Putamen (tissue), 1 donor: ENCODE data around the gene DNAH17.

Experiments
- DNase-seq: peaks from one replicate; pipeline ENCODE4 v3.0.0-alpha.2; 2016; ENCODE audit warnings: low spot score

Gene DNAH17

DNA sequence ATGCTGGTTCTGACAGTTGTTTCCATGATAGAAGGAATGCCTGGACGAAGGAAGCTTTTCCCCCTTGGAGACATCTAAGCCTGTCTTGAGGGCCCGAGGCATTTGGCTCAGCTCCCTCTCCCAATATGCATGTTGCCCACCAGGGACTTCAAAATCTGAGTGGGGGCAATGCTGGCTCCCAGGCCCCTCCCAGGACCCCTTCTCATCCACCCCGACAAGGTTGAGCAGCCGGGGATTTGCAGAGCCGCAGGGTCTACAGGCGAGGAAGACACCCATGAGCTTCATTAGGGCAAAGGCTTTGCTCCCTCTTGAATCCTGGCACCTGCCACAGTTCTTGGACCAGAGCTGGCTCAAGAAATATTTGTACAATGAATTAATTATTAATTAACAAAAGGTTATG lies 25.1 kb upstream of the DNAH17 start:
- no peak for DNase-seq

DNA sequence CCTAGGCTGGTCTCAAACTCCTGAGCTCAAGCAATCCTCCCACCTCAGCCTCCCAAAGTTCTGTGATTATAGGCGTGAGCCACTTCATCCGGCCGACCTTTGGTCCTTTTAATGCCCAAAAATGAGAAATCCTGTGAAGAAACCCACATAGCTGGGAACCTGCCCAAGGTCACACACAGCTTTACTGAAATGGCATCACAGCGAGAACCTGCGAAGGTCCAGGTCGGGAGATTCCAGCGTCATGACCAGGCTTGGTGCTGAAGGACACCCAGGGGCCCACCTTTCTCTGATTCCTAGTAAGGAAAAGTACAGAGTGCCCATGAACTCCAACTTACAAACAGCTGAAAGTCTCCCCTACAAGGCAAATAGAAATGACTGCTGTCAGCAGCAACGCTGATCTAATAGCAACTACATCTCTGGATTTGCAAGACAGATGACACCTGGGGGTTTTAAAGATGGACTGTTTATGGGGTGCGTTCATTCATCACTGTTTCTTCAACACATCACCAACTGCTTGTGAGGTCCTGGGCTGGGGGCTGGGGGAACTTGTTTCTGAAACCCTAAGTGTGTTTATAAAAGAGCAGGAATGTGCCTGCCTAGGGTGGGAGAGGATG lies 24.5 kb upstream of the DNAH17 start:
- no peak for DNase-seq

GRCh38 chr17:78600181-78600721 lies 23.1 kb upstream of the DNAH17 start:
- no peak for DNase-seq

GRCh38 chr17:78599419-78599818 lies 22.2 kb upstream of the DNAH17 start:
- DNase-seq, result no peak

- DNase-seq, result no peak
Measured at GRCh38 chr17:78598013-78598471, 20.8 kb upstream of the DNAH17 start.

DNA sequence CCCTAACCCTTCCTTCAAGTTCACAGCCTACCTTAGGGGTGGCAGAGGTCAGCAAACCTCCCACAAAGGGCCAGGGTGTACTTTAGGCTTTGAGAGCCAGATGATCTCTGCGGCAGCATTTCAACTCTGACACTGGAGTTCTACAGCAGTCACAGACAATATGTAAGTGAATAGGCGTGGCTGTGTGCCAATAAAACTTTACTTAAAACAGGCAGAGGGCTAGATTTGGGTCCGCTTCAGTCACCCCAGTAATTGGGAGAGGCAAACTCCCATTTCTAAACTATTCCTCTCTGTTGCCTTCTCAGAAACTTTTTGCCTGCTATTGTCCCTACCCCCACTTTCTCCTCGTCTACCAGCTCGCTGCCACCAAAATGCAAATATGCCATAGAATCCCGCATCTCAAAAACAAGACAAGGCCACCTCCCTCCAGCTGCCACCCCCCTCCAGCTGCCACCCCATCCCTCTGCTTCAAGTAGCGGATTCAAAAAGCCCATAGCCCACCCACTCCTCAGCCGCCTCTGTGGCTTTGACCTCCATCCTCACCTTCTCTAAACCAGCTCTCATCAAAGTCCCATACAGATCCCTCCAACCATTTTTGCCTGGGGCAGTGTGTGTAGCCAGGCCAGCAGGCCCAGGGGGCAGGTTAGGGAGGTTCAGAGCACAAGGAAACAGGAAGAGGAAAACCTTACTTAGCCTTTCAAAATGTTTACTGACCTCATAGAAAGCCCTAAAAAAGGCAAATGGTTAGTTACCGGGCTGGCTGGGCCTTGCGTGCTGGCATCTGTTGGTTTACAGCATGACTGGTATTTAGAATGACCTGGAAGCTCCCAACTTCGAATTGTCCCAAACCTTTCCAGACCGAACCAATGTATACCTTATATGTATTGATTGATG lies 19.9 kb upstream of the DNAH17 start:
- no peak for DNase-seq

- DNase-seq, result no peak
Measured at GRCh38 chr17:78595135-78595810, 18.1 kb upstream of the DNAH17 start.

GRCh38 chr17:78592991-78593329 lies 15.8 kb upstream of the DNAH17 start:
- no peak for DNase-seq

DNA sequence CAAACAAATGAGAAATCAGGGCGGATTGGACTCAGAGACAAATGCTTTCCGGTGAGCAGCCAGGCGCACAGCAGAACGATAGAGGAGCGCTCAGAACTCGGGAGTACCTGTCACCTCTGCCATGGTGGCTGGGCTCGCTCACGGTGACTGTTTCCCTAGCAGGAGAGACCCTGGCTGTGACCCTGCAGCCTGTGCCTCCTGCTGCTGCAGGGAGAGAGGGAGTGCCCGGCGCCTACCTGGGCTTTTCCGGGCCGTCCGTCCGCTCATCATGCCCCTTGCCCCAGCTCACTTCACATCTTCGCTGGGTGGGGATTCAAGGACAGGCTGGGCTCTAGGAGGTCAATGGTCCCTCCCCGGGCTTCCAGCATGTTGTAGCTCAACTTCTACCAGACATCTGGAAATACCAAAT lies 14.1 kb upstream of the DNAH17 start:
- no peak for DNase-seq

DNA sequence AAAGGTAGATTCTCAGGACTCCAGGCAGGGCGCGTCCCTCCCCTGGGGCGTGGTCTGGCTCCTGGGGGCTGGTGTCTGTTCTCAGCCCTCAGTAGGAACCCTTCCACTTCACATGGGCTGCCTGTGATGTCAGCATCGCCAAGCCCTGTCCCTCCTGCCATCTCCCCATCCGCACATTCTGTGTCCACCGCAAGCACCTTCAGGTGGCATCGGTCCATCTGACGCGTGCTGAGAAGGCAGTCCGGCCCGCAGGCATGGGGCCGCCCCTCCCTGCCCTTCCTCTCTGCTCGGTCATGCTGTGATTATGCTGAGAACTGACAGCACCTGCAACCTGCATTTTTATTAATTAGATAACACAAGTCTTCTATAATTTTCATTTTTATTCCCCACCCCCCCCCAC lies 12.7 kb upstream of the DNAH17 start:
- DNase-seq, result no peak

DNA sequence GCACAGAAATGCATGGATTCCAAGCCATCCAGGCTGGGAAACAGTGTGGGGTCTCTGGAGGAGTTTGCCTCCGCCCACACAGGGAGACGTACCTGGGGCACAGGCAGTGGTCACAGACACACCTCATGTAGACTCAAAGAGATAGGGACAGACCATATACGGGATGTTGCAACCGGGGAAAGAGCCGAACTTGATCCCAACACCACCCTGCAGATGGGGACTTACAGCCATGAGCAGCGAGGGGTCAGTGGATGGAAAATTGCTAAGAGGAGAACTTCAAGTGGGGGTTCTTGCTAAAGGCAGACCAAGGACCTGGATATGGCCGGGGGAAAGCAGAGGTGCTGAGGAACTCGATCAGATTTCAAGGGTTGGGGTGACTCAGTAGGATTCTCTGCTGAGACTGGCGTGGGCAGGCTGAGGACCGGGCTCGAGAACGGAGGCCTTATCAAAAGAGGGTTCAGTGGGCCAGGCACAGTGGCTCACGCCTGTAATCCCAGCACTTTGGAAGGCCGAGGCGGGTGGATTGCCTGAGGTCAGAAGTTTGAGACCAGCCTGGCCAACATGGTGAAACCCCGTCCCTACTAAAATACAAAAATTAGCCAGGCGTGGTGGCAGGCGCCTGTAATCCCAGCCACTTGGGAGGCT lies 12.0 kb upstream of the DNAH17 start:
- no peak for DNase-seq

DNA sequence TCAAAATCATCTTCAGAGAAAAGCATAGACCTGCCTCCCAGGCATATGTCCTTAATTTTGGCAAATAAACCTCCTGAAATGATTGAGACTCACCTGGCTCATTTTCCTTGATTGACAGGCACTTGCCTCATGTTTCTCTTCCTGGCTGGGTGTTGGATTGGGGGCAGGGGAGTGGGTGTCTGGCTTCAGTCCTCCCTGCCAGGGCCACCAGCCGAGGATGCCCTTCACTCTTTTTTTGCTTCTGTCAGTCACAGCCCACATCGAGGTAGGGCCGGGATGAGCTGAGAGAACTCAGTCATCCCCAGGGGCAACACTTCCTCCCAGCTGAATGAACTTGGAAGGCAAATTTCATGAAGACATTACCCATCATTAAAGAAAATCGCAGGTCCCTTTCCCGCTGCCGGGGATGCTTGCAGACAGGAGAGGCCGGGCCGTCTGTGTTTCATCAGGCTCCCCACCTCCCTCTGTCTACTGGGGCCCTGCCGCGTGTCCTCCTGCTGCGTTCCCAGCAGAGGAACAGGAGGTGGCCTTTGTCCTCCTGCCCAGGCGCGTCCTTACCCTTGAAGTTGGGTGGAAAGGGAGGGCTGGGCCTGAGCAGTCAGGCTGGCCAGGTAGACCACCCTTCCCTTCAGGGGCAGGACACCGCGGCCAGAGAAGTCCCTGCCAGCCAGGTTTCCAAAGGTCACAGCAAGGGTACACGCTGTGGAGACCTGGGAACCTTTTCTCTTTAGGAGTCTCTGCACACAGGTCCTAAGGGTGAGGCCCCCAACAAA lies 11.2 kb upstream of the DNAH17 start:
- DNase-seq, result no peak

- no peak for DNase-seq
Measured at GRCh38 chr17:78585006-78585630, 7.9 kb upstream of the DNAH17 start.

DNA sequence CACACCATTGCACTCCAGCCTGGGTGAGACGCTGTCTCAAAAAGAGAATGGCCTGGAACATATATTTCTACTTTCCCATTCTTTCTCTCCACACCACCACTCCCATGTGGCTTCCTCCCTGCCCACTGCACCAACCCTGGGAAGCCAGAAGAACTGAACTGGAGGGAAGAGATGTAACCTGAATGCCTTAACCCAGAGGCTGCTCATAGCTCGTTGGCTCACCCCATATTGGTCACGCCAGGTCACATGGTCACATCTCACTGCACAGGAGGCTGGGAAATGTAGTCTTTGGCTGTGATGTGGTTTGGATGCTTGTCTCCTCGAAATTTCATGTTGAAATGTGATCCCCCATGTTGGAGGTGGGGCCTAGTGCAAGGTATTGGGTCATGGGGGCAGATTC lies 5.9 kb upstream of the DNAH17 start:
- no peak for DNase-seq

GRCh38 chr17:78581304-78581703 lies 4.1 kb upstream of the DNAH17 start:
- no peak for DNase-seq

DNA sequence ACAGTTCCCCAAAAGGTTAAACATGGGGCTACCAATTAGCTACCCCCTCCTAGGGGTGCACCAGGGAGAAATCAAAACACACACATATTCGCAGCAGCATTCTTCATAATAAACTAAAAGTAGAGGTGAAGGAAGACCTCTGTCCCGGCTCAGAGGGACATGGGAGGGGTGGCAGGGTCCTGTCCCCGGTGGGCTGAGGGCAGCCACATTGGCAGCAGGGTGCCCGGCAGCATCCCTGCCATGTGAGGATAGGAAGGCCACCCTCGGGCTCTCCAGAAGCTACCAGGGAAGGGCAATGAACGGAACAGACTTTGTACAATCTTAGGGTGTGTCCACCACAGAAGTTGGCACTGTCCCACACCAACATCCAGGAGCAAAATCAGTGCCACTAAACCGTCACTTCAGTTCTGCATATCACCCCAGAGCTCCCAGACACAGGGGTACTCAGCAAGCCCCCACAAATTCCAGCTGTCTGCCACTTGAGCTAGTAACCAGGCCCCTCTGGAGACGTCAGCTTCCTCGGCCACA lies 3.1 kb upstream of the DNAH17 start:
- no peak for DNase-seq

- DNase-seq, result no peak
Measured at GRCh38 chr17:78576389-78577112, 645 bp downstream of the DNAH17 start.

DNA sequence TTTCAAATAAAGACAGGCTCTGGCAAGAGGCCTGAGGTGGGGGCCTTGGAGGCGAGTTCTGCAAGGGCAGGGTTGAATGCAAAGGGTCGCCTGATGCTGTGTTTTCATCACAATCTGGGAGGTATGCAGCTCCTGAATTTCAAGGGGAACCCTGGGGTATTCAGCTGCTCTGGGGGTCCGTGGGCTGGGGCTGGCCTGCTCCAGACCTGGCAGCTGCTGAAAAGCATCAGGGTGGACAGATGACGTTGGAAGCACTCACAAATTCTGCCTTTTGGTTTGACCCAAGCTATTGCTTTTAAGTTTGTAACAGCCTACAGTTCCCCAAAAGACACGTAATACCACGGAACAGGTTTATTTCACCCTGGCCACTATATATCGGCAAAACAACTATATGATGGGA lies 1.3 kb downstream of the DNAH17 start:
- no peak for DNase-seq

GRCh38 chr17:78575340-78575739 lies 1.9 kb downstream of the DNAH17 start:
- no peak for DNase-seq

DNA sequence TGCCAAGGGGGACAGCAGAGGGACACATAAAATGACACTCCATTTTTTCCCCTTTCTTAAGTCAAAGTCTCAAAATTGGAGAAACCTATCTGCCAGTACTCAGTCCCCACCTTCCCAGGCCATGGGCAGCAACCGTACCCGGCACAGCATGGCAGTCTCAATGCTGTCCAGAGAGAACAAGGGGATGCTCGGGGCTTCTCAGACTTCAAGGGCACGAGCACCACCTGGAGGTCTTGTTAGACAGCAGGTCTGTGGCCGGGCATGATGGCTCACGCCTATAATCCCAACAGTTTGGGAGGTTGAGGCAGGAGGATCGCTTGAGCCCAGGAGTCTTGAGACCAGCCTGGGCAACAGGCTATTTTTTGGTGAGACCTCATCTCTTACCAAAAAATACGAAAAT lies 3.2 kb downstream of the DNAH17 start:
- no peak for DNase-seq
